SK-N-SH (cell line): ENCODE measurements around the gene FRMD8. TPM values are rescaled to one million over a fixed set of nuclear protein-coding genes. Genes with fewer than 3 reads are reported as not detected.

Experiments
- CTCF ChIA-PET: fragments of 300-600, 350-600 bp; formaldehyde crosslinking; extraction: SDS; loops from one replicate; lab custom pipeline; 2021; lab: Yijun Ruan, JAX
- POLR2A ChIA-PET: fragments of 350-600 bp; sonication (Branson Sonifier 250); formaldehyde crosslinking; extraction: SDS; loops from one replicate; lab custom pipeline; 2020; ENCODE audit warnings: antibody characterized with exemption, inconsistent platforms; lab: Yijun Ruan, JAX
- DNase-seq: peaks from one replicate; pipeline ENCODE4 v3.0.0; 2012
- H2AFZ ChIP-seq: fragments of 200-600 bp; sonication (generic); 2 replicates; pipeline ENCODE4 v1.8.1; 2016; ENCODE audit warnings: antibody characterized with exemption, mild to moderate bottlenecking, low read depth
- H3F3A ChIP-seq: fragments of 200-600 bp; sonication (generic); replicated peaks from 2 replicates; pipeline ENCODE3; 2016; ENCODE audit warnings: antibody characterized with exemption, mild to moderate bottlenecking; ENCODE audit not compliant: insufficient read depth
- H3K27ac ChIP-seq, 2 experiments: fragments of 200-500 bp in 1 of 2; fragments of 200-600 bp in 1 of 2; sonication (Bioruptor generic) in 1 of 2; sonication (generic), shearing (Covaris generic) in 1 of 2; 2 replicates each; pipeline versions ENCODE4 v1.5.1 to v1.6.1; 2014 to 2016; ENCODE audit warnings: low read depth in 2 of 2, inconsistent platforms in 1 of 2, low read length in 1 of 2, mild to moderate bottlenecking in 1 of 2, mixed read lengths in 1 of 2
- H3K27me3 ChIP-seq: fragments of 200-600 bp; sonication (generic), shearing (Covaris generic); 2 replicates; pipeline ENCODE4 v1.6.1; 2016; ENCODE audit warnings: mixed run types; ENCODE audit not compliant: insufficient read depth
- H3K36me3 ChIP-seq, 2 experiments: fragments of 200-500 bp in 1 of 2; fragments of 200-600 bp in 1 of 2; sonication (Bioruptor generic) in 1 of 2; sonication (generic) in 1 of 2; replicated peaks in 1 of 2; 2 replicates each; pipeline versions ENCODE3 to v1.5.1; 2014 to 2016; ENCODE audit warnings: low read length in 1 of 2, mild to moderate bottlenecking in 1 of 2; ENCODE audit not compliant: insufficient read depth in 2 of 2, control insufficient read depth in 1 of 2
- H3K4me1 ChIP-seq, 2 experiments: fragments of 200-500 bp in 1 of 2; fragments of 200-600 bp in 1 of 2; sonication (Bioruptor generic) in 1 of 2; sonication (generic), shearing (Covaris generic) in 1 of 2; 2 replicates each; pipeline versions ENCODE4 v1.5.1 to v1.6.1; 2014 to 2016; ENCODE audit warnings: low read depth in 1 of 2, low read length in 1 of 2, mixed run types in 1 of 2; ENCODE audit not compliant: insufficient read depth in 2 of 2, control insufficient read depth in 1 of 2
- H3K4me2 ChIP-seq: fragments of 200-600 bp; sonication (generic), shearing (Covaris generic); 2 replicates; pipeline ENCODE4 v1.6.1; 2017; ENCODE audit warnings: mixed run types
- H3K4me3 ChIP-seq, 2 experiments: fragments of 200-500 bp in 1 of 2; fragments of 200-600 bp in 1 of 2; sonication (Bioruptor generic) in 1 of 2; sonication (generic), shearing (Covaris generic) in 1 of 2; 2 replicates each; pipeline versions ENCODE4 v1.5.1 to v1.8.1; 2014 to 2016; ENCODE audit warnings: low read depth in 2 of 2, inconsistent platforms in 1 of 2, low read length in 1 of 2, mild to moderate bottlenecking in 1 of 2, mixed read lengths in 1 of 2, moderate library complexity in 1 of 2
- H3K79me2 ChIP-seq: fragments of 200-600 bp; sonication (generic); 2 replicates; pipeline ENCODE4 v1.8.1; 2017; ENCODE audit warnings: mild to moderate bottlenecking; ENCODE audit not compliant: insufficient read depth
- H3K9ac ChIP-seq: fragments of 200-600 bp; sonication (generic); 2 replicates; pipeline ENCODE4 v1.6.1; 2017; ENCODE audit warnings: mixed run types
- H3K9me2 ChIP-seq: fragments of 200-600 bp; sonication (generic); 2 replicates; pipeline ENCODE4 v1.6.1; 2017; ENCODE audit warnings: mixed run types
- H3K9me3 ChIP-seq: fragments of 200-600 bp; sonication (generic); 2 replicates; pipeline ENCODE4 v1.6.1; 2017; ENCODE audit warnings: mixed run types, mild to moderate bottlenecking, moderate library complexity
- H4K20me1 ChIP-seq: fragments of 200-600 bp; sonication (generic); 2 replicates; pipeline ENCODE4 v1.6.1; 2017; ENCODE audit warnings: mild to moderate bottlenecking, mixed run types; ENCODE audit not compliant: insufficient read depth
- CHD2 ChIP-seq: fragments of 150-350 bp; IDR thresholded peaks from 2 replicates; pipeline ENCODE4 v1.6.1; 2018; ENCODE audit warnings: low read length; ENCODE audit not compliant: partially characterized antibody
- CTCF ChIP-seq: fragments of 200-600 bp; sonication (generic); IDR thresholded peaks from 2 replicates; pipeline ENCODE4 v1.6.1; 2017; ENCODE audit warnings: antibody characterized with exemption, mild to moderate bottlenecking, moderate library complexity
- EP300 ChIP-seq, 2 experiments: IDR thresholded peaks; 2 replicates each; pipeline versions ENCODE4 v1.4.0 to v1.6.1; 2012; ENCODE audit warnings: borderline replicate concordance in 1 of 2, low read depth in 1 of 2, low read length in 1 of 2
- EZH2phosphoT487 ChIP-seq: fragments of 200-600 bp; sonication (generic); IDR thresholded peaks from 2 replicates; pipeline ENCODE4 v1.6.1; 2017; ENCODE audit warnings: low read depth, mixed run types, mild to moderate bottlenecking, antibody characterized with exemption, moderate library complexity, borderline replicate concordance
- FOXM1 ChIP-seq: IDR thresholded peaks from 2 replicates; pipeline ENCODE4 v1.4.0; 2012; ENCODE audit warnings: low read depth, mild to moderate bottlenecking
- GABPA ChIP-seq: IDR thresholded peaks from 2 replicates; pipeline ENCODE4 v1.4.0; 2012; ENCODE audit warnings: low read depth, mild to moderate bottlenecking
- IRF3 ChIP-seq: fragments of 150-350 bp; IDR thresholded peaks from 2 replicates; pipeline ENCODE4 v1.6.1; 2016; ENCODE audit warnings: mild to moderate bottlenecking, low read depth, low read length
- MAX ChIP-seq: IDR thresholded peaks from 2 replicates; pipeline ENCODE4 v1.4.0; 2012; ENCODE audit warnings: low read depth
- MXI1 ChIP-seq: IDR thresholded peaks from 2 replicates; pipeline ENCODE4 v1.6.1; 2012; ENCODE audit warnings: mild to moderate bottlenecking, low read depth, low read length, improper control_type of control experiment
- NFIC ChIP-seq: IDR thresholded peaks from 2 replicates; pipeline ENCODE4 v1.4.0; 2012; ENCODE audit warnings: borderline replicate concordance
- POLR2AphosphoS5 ChIP-seq: IDR thresholded peaks from 2 replicates; pipeline ENCODE4 v1.6.1; 2012; ENCODE audit warnings: low read depth, low read length
- RCOR1 ChIP-seq: fragments of 150-350 bp; IDR thresholded peaks from 2 replicates; pipeline ENCODE4 v1.6.1; 2017; ENCODE audit warnings: antibody characterized with exemption, low read length
- REST ChIP-seq: IDR thresholded peaks from 2 replicates; pipeline ENCODE4 v1.6.1; 2012; ENCODE audit warnings: mild to moderate bottlenecking, low read depth, low read length, moderate library complexity
- RFX5 ChIP-seq: IDR thresholded peaks from 2 replicates; pipeline ENCODE4 v1.6.1; 2012; ENCODE audit warnings: mild to moderate bottlenecking, improper control_type of control experiment, low read length
- SMC3 ChIP-seq: IDR thresholded peaks from 2 replicates; pipeline ENCODE4 v1.6.1; 2012; ENCODE audit warnings: low read depth, low read length, improper control_type of control experiment
- TCF12 ChIP-seq: IDR thresholded peaks from 2 replicates; pipeline ENCODE4 v1.4.0; 2012
- TEAD4 ChIP-seq: IDR thresholded peaks from 2 replicates; pipeline ENCODE4 v1.4.0; 2012; ENCODE audit warnings: mild to moderate bottlenecking, borderline replicate concordance; ENCODE audit not compliant: insufficient read depth
- USF2 ChIP-seq: fragments of 150-350 bp; IDR thresholded peaks from 2 replicates; pipeline ENCODE4 v1.6.1; 2017; ENCODE audit warnings: antibody characterized with exemption, low read length, low read depth, borderline replicate concordance
- ZBTB33 ChIP-seq: IDR thresholded peaks from 2 replicates; pipeline ENCODE4 v1.4.0; 2012; ENCODE audit warnings: low read depth, borderline replicate concordance
- WGBS: methylation state at CpG from one replicate; pipeline ENCODE4 v1.1.6; 2017; ENCODE audit warnings: low lambda C conversion rate; 5-methylcytosine and 5-hydroxymethylcytosine counted together
- polyA plus RNA-seq, 3 experiments: library from polyadenylated mRNA; depleted of rRNA; stranded (reverse); fragments of >200 nt; gene quantifications; 2 replicates each; pipeline ENCODE4 v1.2.3, GENCODE V29; 2012

Gene FRMD8
- polyA plus RNA-seq, 1 of the 3 experiments (the other 2 are of a cell fraction) = 19.0 TPM

- no peak overlapping the region for H3K4me3 ChIP-seq
- H4K20me1 ChIP-seq = 0 out of 2 replicates have a peak, but pooled peaks cover 3% of the 10 kb centered on the region
Measured at GRCh38 chr11:65390996-65391395, 4.6 kb downstream of the FRMD8 start.

More at GRCh38 chr11:65390996-65391395, 4.6 kb downstream of the FRMD8 start:
- Histone ChIP-seq H3K9me3 (no peaks in the 10 kb centered on the region), H3K4me2 (peak overlapping the region; percentile 88; the same call in 1 of the 2 replicates), H3K9ac (peak overlapping the region; percentile 26; the same call in 1 of the 2 replicates), H2AFZ (no peak overlapping the region), H3K36me3 (peaks cover 0 to 19% of the 10 kb centered on the region in 2 experiments), H3K9me2 (no peaks in the 10 kb centered on the region), H3K4me1 (peaks cover 30 to 33% of the 10 kb centered on the region in 2 experiments; a peak in 2 of 4 replicates), H3K79me2 (peaks cover 67% of the 10 kb centered on the region), H3F3A (no peaks in the 10 kb centered on the region), H3K27ac (0 out of 4 replicates have a peak overlapping the region, but pooled peaks of 1 of the 2 experiments have one; percentile 22), H3K27me3 (no peaks in the 10 kb centered on the region)
- ChIA-PET POLR2A (interaction anchor here (1.0 to 1.8 kb wide), 2 partner anchors 28 to 29 kb away, joined by 3 to 5 read pairs; no protein-coding TSS in a partner anchor), CTCF (interaction anchor here (1.3 to 6.6 kb wide), 2 partner anchors 15 to 25 kb away, joined by 3 to 47 read pairs; no protein-coding TSS in a partner anchor)
- TF ChIP-seq GABPA = no peak
- TF ChIP-seq SMC3 = no peak
- TF ChIP-seq FOXM1 = no peak
- TF ChIP-seq USF2 = no peak
- no peak for TF ChIP-seq RCOR1
- no peak for TF ChIP-seq TCF12
- TF ChIP-seq POLR2AphosphoS5 = no peak
- no peak for TF ChIP-seq EP300 (IDR thresholded peaks at IDR 0.05; ENCODE audit: borderline replicate concordance in 1 of 2, low read depth in 1 of 2, low read length in 1 of 2)
- no peak for TF ChIP-seq NFIC
- TF ChIP-seq MXI1 = no peak
- TF ChIP-seq CTCF = no peak; the same call in 1 of the 2 replicates
- TF ChIP-seq TEAD4 = no peak
- TF ChIP-seq REST = no peak
- TF ChIP-seq RFX5 = no peak
- no peak for TF ChIP-seq ZBTB33
- no peak for TF ChIP-seq CHD2
- TF ChIP-seq MAX = no peak
- TF ChIP-seq EZH2phosphoT487 = no peak
- no peak for TF ChIP-seq IRF3
- WGBS = no CpG with 5 or more reads among the region's 9 CpGs
- no peak for DNase-seq
